ENCODE results near the gene LTBP4. TPM values are rescaled to one million over a fixed set of nuclear protein-coding genes. Genes with fewer than 3 reads are reported as not detected.

LTBP4 gene
- total and polyA plus RNA-seq, 2 of the 13 experiments (the other 11 are each of a cell fraction or from before 2014, with no cell fraction given), result 0.86 to 2.3 TPM

- TF ChIP-seq ELF3 (CRISPR knock-in tag; IDR thresholded peaks at IDR 0.05) (peak; percentile 68; the same call in 1 of the 2 replicates), SNRNP70 (IDR thresholded peaks at IDR 0.05; ENCODE audit: low read depth, low read length) (no peak), ZNF713 (CRISPR knock-in tag; IDR thresholded peaks at IDR 0.05) (0 out of 2 replicates have a peak, but pooled peaks have one; percentile 67), RBAK (CRISPR knock-in tag; IDR thresholded peaks at IDR 0.05) (no peak), ZNF605 (CRISPR knock-in tag; IDR thresholded peaks at IDR 0.05) (peak; percentile 56; the same call in 1 of the 2 replicates), ZNF160 (CRISPR knock-in tag; IDR thresholded peaks at IDR 0.05) (no peak), ZNF691 (CRISPR knock-in tag; IDR thresholded peaks at IDR 0.05; ENCODE audit: borderline replicate concordance, low read depth) (no peak), ZNF367 (CRISPR knock-in tag; IDR thresholded peaks at IDR 0.05; ENCODE audit: borderline replicate concordance) (0 out of 2 replicates have a peak, but pooled peaks have one; percentile 77), ZNF446 (CRISPR knock-in tag; IDR thresholded peaks at IDR 0.05) (no peak), KMT2A (CRISPR knock-in tag; IDR thresholded peaks at IDR 0.05) (peak; percentile 59; the same call in 1 of the 2 replicates), ZFP1 (CRISPR knock-in tag; IDR thresholded peaks at IDR 0.05) (no peak), ZNF318 (CRISPR knock-in tag; IDR thresholded peaks at IDR 0.05) (no peak), NCOA1 (CRISPR knock-in tag; IDR thresholded peaks at IDR 0.05) (no peak), MLXIP (CRISPR knock-in tag; IDR thresholded peaks at IDR 0.05; ENCODE audit: borderline replicate concordance) (peak; percentile 54; the same call in 1 of the 2 replicates), MXD4 (CRISPR knock-in tag; IDR thresholded peaks at IDR 0.05) (peak; percentile 98), MAFG (CRISPR knock-in tag; IDR thresholded peaks at IDR 0.05) (0 out of 2 replicates have a peak, but pooled peaks have one; percentile 19), ZNF543 (CRISPR knock-in tag; IDR thresholded peaks at IDR 0.05) (no peak), KDM4B (CRISPR knock-in tag; IDR thresholded peaks at IDR 0.05) (no peak)
These were observed 61.9 kb downstream of the LTBP4 start (continued) for GRCh38 chr19:40662925-40663694.

Measured in HepG2 (cell line).